ENCODE measurements around the gene KIF11. TPM values are rescaled to one million over a fixed set of nuclear protein-coding genes. Genes with fewer than 3 reads are reported as not detected.

Gene KIF11
- total RNA-seq, 1 donor from 2014 or later: 52.4 TPM

DNA sequence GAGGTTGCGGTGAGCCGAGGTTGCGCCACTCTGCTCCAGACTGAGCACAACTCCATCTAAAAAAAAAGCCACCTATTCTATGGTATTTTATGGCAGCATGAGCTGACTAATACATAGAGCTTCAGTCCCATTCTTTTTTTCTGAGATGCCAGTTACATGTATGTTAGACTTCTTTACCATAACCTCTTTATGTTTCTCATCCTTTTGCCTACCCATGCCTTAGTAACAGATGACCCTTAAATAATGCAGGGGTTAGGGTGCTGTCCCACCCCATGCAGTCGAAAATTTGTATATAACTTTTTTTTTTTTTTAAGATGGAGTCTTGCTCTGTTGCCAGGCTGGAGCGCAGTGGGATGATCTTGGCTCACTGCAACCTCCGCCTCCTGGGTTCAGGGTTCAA is 74.1 kb downstream of the KIF11 start:
- intact Hi-C loops (cut with micrococcal nuclease): no loop called here

DNA sequence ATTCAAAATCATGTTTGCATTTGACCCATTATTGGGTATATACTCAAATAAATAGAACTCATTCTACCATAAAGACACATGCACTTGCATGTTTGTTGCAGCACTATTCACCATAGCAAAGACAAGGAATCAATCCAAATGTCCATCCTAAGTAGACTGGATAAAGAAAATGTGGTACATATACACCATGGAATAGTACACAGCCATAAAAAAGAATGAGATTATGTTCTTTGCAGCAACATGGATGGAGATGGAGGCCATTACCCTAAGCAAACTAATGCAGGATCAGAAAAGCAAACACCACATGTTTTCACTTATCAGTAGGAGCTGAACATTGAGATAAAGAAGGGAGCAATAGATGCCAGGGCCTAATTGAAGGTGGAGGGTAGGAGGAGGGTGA is 84.8 kb downstream of the KIF11 start:
- intact Hi-C loops (cut with micrococcal nuclease): no loop called here

DNA sequence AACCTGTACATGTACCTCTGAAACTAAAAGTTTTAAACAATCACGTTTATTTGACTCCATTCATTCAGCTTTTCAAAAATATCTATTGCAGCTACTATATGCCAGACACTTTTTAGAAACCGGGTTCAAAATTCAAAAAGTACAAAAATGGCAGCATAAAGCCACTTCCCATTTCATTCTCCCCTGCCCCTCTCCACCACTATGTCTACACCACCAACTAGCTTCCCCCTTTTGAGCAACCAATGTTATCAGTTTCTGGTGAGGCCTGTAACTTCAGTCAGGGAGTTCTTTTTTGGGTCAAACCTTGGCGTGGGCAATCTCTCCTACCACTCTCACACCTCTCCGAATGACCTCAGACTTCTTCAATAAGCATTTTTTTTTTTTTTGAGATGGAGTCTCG is 85.3 kb downstream of the KIF11 start:
- intact Hi-C loops (cut with micrococcal nuclease): no loop called here

DNA sequence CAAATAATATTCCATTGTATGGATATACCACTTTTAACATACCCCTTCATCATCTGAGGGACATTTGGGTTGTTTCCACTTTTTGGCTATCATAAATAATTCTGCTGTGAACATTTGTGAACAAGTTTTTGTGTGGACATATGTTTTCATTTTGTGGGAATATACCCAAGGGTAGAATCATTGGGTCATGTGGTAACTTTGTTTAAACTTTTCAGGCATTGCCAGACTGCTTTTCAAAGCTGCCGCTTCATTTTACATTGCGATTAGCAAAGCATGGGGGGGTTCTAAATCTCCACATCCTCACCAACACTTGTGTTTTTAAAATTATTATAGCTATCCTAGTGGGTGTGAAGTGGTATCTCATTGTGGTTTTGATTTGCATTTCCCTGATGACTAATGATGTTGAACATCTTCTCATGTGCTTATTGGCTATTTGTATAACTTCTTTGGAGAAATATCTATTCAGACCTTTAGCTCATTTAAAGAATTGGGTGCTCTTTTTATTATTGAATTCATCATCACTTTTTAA is 88.4 kb downstream of the KIF11 start:
- intact Hi-C loops (cut with micrococcal nuclease): no loop called here

DNA sequence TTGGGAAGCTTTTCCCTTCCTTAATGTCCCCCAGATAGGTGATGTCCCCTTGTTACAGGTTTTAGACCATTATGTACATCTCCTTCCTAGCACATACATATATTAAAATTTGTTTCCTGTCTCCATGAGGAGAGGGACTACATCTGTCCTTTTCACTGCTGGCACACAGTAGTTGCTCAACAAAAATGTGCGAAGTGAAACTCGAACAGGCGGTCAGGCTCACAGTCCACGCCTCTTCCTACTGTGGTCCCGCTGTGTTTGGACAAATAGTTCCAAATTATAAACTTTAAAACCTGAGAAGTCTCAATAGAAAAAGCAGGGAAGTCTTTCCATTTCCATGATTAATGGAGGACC is 95.6 kb downstream of the KIF11 start:
- intact Hi-C loops (cut with micrococcal nuclease): no loop called here

DNA sequence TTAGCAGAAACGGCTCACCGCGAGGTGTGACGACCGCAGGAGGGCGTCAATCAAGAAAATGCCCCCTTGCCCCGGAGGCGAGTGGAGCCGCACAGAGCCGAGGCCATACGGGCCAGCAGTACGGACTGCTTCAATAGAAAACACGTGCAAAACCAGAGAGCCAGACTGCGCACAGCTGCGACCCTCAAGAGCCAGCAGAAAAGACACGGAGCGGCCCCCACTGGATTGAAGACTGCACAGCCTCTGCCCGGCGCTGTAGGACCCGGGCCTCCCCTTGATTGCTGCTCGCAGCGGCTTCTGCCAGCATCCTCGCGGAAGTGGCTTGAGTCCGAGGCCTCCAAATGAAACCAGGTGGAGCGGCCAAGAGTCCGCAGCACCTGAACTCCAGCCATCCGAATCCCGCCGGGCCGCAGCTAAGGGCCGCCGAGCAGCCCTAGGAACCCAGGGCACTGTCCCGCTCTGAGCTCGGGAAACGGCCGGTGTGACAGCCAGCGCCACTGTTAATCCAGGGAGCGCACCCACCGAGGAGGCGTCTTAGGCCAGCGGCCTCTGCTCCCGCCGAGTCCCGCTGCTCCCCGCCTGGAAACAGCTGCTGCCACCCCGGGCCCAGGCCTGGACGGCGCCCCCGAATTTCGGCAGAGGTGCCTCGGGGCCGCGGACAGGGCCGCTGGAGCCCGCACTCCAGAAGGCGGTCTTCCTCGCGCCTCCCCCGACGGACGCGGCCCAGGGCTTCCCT is 96.2 kb downstream of the KIF11 start:
- intact Hi-C loops (cut with micrococcal nuclease): loop anchor here (1.0 kb wide), 1 partner anchor 98 kb away; no protein-coding TSS in a partner anchor

DNA sequence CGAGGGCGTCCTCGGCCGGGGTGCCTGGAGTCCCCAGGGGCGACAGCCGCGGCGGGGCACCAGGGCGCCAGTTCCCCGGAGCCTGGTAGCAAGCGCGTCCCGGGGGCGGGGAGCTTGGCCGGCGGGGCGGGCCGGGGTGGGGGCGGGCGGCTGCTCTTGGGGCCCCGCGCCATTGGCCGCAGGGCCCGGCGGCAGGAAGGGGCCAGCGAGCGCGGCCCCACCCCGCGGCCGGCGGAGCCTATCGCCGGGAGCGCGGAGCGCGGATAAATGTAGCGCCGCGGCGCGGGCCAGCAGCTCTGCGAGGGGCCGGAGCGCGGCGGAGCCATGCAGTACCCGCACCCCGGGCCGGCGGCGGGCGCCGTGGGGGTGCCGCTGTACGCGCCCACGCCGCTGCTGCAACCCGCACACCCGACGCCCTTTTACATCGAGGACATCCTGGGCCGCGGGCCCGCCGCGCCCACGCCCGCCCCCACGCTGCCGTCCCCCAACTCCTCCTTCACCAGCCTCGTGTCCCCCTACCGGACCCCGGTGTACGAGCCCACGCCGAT is 96.8 kb downstream of the KIF11 start, which contains the start of gene HHEX:
TSS of gene HHEX (plus strand) at position 293 of the 548 bp plus-strand sequence. CDS start at position 325, 32 bp downstream.
- intact Hi-C loops (cut with micrococcal nuclease): loop anchor here (1.0 to 10.0 kb wide), 4 partner anchors 10 to 805 kb away; partner anchors contain the start of genes CEP55 and CYP26A1

DNA sequence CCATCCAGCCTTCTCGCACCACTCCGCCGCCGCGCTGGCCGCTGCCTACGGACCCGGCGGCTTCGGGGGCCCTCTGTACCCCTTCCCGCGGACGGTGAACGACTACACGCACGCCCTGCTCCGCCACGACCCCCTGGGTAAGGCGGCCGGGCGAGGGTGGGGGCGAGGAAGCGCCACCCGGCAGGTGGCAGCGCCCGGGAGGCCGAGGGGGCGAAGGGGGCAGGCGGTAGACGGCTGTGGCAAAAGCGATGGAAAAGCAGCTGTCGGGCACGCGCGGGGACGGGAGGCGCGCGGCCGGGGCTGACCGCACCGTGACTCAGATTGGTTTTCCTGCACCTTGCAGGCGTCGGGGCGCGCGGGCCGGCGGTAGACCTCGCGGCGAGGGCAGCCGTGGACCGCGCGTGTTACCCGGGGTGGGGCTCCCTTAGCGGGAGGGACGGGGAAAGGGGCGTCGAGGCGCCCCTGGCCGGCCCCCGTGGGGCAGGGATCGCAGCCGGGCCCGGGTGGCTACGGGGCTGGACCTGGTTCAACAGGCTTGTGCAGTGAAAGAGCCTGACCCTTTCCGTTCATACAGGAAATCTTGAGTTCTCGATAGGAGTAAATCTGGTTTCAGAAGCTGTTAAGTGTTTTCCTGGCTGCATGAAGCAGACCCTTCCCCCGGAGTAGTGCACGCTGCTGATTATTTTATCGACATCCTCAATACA is 97.4 kb downstream of the KIF11 start:
- intact Hi-C loops (cut with micrococcal nuclease): loop anchor here (1.0 to 10.0 kb wide), 3 partner anchors 9 to 804 kb away; partner anchors contain the start of genes CEP55 and CYP26A1

DNA sequence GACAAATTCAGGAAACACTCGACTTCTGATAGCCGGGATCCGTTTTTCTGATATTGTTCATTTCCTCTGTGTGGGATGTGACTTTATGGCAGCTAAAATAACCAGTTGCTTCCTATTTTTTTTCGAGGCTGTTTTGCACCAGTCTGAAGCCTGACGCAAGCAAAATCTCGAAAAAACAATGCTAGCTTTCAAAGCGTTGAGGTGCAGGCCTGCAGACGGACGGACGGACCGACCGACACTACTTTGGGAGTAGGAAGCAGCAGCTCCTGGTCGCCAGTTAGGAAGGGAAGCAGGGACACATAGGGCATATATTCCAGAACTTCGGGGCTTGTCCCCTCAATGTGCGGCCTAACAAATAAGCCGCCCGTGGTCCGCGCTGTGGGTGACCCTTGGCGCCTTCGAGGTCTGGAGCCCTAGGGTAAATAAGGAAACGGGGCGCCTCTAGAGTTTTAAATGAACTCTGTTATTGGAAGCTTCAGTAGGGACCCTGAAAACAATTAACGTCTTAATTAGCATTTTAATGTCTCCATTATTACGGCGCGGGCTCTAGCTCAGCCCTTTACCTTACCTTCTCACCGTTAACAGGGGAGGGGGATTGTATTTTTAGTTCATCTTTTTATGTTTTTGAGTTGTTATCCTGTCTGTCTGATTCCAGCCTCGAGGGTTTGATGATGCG is 98.1 kb downstream of the KIF11 start:
- intact Hi-C loops (cut with micrococcal nuclease): loop anchor here (1.0 to 10.0 kb wide), 4 partner anchors 8 to 804 kb away; partner anchors contain the start of genes CEP55 and CYP26A1

DNA sequence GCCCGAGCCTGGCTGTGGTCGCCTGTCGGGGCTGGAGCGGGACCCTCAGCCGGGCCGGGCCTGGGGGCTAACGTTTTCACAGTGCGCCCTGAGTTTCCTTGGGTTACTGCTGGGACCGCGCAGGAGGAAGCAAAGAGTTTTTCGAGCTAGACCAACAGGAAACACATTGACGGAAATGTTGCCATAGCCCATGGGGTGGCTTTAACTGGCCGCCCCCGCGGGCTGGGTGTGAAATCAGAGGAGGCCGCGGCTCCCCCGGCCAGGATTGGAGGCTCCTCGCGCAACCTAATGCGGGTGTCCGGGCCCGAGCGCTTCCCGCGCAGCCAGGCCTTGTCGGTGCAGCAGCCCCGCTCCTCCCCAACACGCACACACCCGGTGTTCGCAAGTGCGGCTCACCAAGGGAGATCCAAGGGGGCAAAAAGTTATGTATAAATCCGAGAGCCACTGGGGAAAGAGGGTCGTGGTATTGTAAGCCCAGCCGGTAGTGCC is 98.7 kb downstream of the KIF11 start:
- intact Hi-C loops (cut with micrococcal nuclease): loop anchor here (1.0 to 10.0 kb wide), 3 partner anchors 158 to 803 kb away; partner anchors contain the start of genes CEP55 and CYP26A1

DNA sequence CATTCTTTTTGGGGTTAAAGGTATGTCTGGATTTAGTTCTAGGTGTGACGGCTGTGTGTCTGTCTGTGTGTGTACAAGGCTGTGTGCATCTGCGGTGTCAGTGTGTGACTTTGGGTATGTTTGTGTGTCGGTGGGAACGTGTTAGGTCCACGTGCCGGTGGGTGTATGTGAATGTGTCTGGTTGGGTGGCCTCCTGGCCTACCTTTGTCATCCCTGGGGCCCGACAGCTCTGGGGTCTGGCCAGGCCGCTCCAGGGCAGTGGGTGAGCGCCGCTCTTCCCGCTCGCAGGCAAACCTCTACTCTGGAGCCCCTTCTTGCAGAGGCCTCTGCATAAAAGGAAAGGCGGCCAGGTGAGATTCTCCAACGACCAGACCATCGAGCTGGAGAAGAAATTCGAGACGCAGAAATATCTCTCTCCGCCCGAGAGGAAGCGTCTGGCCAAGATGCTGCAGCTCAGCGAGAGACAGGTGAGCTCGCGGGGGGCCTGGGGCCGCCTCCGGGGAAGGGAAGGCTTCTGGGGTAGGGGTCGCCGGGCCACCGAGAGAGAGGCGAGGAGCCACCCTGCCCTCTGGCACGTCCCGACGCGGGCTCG is 99.2 kb downstream of the KIF11 start:
- intact Hi-C loops (cut with micrococcal nuclease): loop anchor here (5.0 to 10.0 kb wide), 2 partner anchors 380 to 803 kb away; partner anchors contain the start of genes CEP55 and CYP26A1

DNA sequence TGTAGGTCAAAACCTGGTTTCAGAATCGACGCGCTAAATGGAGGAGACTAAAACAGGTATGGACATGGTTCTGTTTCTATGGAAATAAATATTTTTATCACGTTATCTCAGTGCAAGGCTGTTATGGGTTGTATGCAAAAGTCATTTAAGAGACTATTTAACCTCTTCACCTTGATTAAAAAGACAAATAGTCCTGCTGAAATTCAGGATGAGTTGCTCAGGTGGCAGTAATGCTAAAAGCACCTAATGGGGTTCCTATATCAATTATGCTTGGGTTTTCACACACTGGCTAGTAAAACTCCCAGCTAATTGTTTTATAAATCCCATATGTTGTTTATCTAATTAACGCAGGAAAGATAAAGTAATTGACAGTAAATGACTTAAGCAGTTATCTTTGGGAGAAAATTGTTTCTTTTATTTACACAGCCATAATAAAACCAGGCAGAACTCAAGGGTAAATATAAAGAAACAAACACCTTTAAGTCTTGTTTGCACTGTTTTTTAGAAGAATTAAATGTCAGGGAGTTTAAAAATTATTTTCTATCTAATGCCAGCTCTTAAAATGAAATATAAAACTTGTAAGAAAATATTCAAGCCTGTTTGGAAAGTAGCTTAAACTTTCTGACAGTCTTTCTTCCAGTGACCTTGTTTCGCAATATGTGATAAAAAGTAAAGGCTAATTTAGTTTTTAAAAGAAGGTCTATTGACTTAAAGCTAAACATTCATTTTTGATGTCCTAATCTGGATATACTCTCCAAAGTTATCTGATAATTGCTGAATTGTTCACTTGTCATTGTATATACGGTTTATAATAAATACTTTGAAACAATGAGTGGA is 100.0 kb downstream of the KIF11 start:
- intact Hi-C loops (cut with micrococcal nuclease): loop anchor here (5.0 to 10.0 kb wide), 2 partner anchors 379 to 802 kb away; partner anchors contain the start of genes CEP55 and CYP26A1

DNA sequence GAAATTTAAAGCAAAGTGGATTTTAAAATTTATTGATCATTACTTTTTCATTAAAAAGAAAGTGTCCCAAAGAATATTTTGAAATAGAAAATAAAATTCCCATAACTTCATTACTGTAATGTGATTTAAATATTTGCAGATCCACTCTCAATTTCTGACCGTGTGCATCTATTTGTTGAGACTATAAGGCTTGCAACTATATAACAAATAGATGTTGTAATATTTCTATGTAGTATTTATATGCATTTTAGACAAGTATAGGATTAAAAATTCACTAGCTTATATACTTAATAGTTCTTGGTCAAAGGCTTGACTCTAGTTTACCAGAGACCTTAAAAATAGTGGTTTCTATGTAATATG is 100.6 kb downstream of the KIF11 start:
- intact Hi-C loops (cut with micrococcal nuclease): loop anchor here (5.0 to 10.0 kb wide), 2 partner anchors 379 to 801 kb away; partner anchors contain the start of genes CEP55 and CYP26A1

DNA sequence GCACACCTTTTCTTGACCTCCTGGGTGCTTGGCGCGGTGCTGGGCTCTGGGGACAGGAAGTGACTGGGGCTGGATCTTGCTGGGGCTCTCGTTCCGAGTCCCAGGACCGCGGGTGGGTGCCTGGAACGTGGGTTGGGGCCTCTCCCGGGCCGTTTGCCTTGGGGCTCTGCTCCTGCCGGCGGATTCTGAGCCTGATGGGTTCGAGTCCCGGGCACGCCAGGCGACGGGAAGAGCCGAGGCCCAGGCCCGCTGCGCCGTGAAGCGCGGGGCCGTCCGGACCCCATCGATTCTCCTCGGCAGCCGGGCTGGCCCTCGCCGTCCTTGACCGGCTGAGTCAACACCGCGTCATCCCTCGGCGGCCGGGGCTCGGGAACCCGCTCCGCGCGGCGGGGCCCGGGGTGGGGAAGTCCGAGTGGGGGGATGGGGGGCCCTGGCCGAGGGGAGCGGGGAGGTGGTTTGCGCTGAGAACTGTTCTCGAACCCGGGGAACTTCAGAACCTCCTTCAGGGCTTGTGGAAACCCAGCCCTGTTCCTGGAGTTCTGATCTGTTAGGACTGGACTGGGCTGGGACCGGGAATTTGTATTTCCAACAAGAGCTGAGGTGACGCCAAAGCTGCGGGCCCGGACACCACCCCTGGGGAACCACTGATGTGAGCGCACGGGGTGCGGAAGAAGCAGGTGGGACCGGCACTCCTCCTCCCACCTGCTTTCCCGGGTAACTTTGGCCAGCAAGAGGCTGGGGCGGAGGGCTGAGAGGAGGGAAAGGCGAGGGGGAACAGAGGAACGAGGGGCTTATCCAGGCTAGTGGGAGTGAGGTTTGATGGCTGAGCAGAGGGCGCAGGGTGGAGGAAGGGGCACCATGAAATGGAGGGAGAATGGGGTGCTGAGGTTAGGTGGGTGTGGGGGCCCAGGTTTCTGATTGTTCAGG is 103.0 kb downstream of the KIF11 start:
- intact Hi-C loops (cut with micrococcal nuclease): loop anchor here (10.0 kb wide), 1 partner anchor 799 kb away; the partner anchor contains the start of gene CEP55

DNA sequence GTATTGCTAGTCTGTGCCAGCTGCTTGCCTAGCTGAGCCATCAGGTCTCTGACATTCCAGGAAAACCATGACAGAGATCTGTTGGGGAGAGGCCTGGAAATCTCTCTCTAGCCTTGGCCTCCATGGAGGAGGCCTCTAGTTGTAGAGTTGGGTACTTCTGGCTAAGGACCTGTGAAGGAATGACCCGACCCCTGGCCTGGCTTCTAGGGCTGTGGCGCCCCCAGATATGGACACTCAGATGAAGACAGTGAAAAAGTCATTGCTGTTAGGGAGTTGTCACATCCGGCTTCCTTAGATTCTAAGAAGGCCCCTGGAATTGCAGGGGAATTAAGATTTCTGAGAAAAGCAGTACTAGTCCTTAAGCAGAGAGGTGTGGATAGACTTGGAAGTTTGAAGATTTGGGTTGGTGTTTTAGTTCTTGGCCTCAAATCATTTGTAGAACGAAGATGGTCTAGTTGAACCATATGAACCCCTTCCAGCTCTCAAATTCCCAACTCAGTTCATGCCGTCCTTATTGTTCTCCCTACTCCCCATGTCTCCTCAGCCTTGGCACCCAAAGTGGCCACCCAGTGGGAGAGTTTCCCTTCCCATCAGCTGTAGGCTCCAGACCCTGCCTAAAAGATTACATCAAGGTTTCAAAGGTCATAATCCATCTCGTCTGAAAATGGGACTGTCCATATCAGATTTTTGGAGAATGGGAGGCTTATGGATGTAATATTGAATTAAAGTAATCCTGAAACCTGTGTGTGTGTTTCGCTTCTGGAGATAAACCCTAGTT is 103.9 kb downstream of the KIF11 start:
- intact Hi-C loops (cut with micrococcal nuclease): loop anchor here (10.0 kb wide), 1 partner anchor 798 kb away; the partner anchor contains the start of gene CEP55

DNA sequence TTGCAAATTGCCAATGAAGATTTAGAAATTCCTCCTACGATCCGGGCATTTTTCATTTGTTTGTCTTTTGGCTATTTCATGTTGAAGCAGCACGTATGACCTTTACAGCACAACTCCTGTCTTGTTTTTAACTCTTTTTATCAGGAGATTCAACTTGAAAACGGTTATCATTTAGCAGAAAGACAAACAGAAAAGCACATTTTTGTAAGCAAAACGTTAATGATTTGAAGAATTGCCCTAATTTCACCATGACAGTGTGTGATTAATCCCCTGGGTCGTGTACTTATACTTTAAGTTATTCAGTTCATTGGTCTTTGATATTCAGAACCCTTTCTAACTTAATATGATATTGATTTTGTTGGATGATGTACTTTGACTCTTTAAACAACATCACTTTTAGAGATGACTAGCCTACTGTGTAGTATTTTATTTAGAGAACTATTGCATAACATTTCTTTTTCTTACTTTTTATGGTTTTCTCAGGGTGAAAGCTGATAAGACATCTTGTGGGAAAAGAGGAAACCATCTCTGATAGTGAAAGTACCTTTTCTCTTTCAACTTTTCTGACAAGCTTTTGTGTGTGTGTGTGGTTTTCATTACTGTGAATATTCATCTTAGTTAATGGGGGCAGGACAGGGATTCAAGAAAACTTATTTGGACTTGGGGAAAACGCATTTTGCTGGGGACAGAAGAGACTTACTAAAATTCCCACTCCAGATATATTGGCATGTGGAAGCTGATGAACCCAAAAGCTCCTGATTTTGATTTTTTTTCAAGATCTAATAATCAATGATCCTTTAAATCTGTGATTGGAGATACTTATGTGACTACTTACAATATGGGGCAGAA is 105.0 kb downstream of the KIF11 start:
- intact Hi-C loops (cut with micrococcal nuclease): loop anchor here (10.0 kb wide), 1 partner anchor 797 kb away; the partner anchor contains the start of gene CEP55

Measured in T-helper 1 cell treated with Interleukin-12 subunit alpha and Interleukin-12 subunit beta and Interleukin-4 antibody, amounts not matched to agents 30 ng/mL and 1 ng/mL, for 36 hours (primary cell).